HepG2 (cell line): ENCODE measurements around the gene SLC41A1. TPM values are rescaled to one million over a fixed set of nuclear protein-coding genes. Genes with fewer than 3 reads are reported as not detected.

Experiments used
- ATAC-seq: fragments of 200-7000 bp; cut with Tn5 transposase; 3 replicates; pipeline ENCODE4 v1.9.1; 2020; ENCODE audit warnings: mild to moderate bottlenecking, moderate library complexity
- BruUV-seq: library from RNA; stranded (reverse); fragments of 400-500 nt; replicated peaks from 2 replicates; lab custom pipeline; 2021; lab: Mats Ljungman, UMichigan
- CTCF ChIA-PET: fragments of 300-600 bp; formaldehyde crosslinking; extraction: SDS; loops from one replicate; lab custom pipeline; 2021; ENCODE audit warnings: low total read pairs, inconsistent platforms, low intra/inter-chr PET ratio; lab: Yijun Ruan, JAX
- POLR2A ChIA-PET: fragments of 350-600 bp; sonication (Branson Sonifier 250); formaldehyde crosslinking; loops from one replicate; lab custom pipeline; 2020; ENCODE audit warnings: antibody characterized with exemption, inconsistent platforms; lab: Yijun Ruan, JAX
- DNase-seq: peaks from one replicate; pipeline ENCODE4 v3.0.0-alpha.2; 2015; ENCODE audit warnings: low spot score
- FAIRE-seq: peaks from 3 replicates; lab custom pipeline; 2011; peaks lifted over from hg19 to GRCh38; lab: Jason Lieb, UNC
- H2AFZ ChIP-seq: one replicate; pipeline ENCODE4 v1.6.1; 2011; ENCODE audit warnings: low read length, inconsistent platforms
- H3K27ac ChIP-seq: fragments of 300-600 bp; 3 replicates; pipeline ENCODE4 v1.8.0; 2011; ENCODE audit warnings: mixed run types, mild to moderate bottlenecking, mixed read lengths, low read length, inconsistent platforms; ENCODE audit not compliant: insufficient read depth; ENCODE audit errors: extremely low read length
- H3K27me3 ChIP-seq, 2 experiments: fragments of 200-600 bp in 1 of 2; 2 replicates in 1 of 2; 3 replicates in 1 of 2; pipeline versions ENCODE4 v1.6.0 to v1.8.0; 2011; ENCODE audit warnings: low read length in 2 of 2, mild to moderate bottlenecking in 2 of 2, moderate library complexity in 2 of 2, inconsistent platforms in 1 of 2; ENCODE audit not compliant: insufficient read depth in 2 of 2, control insufficient read depth in 1 of 2
- H3K36me3 ChIP-seq, 2 experiments: fragments of 200-600 bp in 1 of 2; replicated peaks in 1 of 2; 2 replicates in 1 of 2; 3 replicates in 1 of 2; pipeline versions ENCODE4 v1.5.1 to v1.8.0; 2011; ENCODE audit warnings: low read length in 2 of 2, inconsistent platforms in 1 of 2; ENCODE audit not compliant: insufficient read depth in 2 of 2, control insufficient read depth in 1 of 2
- H3K4me1 ChIP-seq: 2 replicates; pipeline ENCODE4 v1.5.1; 2012; ENCODE audit warnings: low read length, inconsistent platforms; ENCODE audit not compliant: insufficient read depth
- H3K4me2 ChIP-seq: 2 replicates; pipeline ENCODE4 v1.6.0; 2011; ENCODE audit warnings: low read depth, low read length, inconsistent platforms
- H3K4me3 ChIP-seq, 3 experiments: fragments of 200-600 bp in 1 of 3; sonication (generic), shearing (Covaris generic) in 1 of 3; replicated peaks in 1 of 3; 2 replicates each; pipeline ENCODE4 v1.5.1; 2011 to 2016; ENCODE audit warnings: low read length in 3 of 3, inconsistent platforms in 2 of 3, low read depth in 2 of 3, mild to moderate bottlenecking in 2 of 3, control low read depth in 1 of 3, mixed read lengths in 1 of 3; ENCODE audit not compliant: insufficient read depth in 1 of 3
- H3K79me2 ChIP-seq: one replicate; pipeline ENCODE4 v1.6.1; 2011; ENCODE audit warnings: low read length, inconsistent platforms; ENCODE audit not compliant: insufficient read depth
- H3K9ac ChIP-seq: 2 replicates; pipeline ENCODE4 v1.6.0; 2011; ENCODE audit warnings: mild to moderate bottlenecking, low read depth, low read length, inconsistent platforms; ENCODE audit not compliant: insufficient read depth
- H3K9me3 ChIP-seq: 2 replicates; pipeline ENCODE4 v1.5.1; 2012; ENCODE audit warnings: mild to moderate bottlenecking, low read length
- H4K20me1 ChIP-seq: 2 replicates; pipeline ENCODE4 v1.6.0; 2011; ENCODE audit warnings: inconsistent platforms, mild to moderate bottlenecking, low read length, moderate library complexity; ENCODE audit not compliant: insufficient read depth
- AGO2 ChIP-seq: fragments of 200-400 bp; formaldehyde crosslinking; optimal IDR thresholded peaks from 2 replicates; pipeline ENCODE3; 2017; ENCODE audit warnings: mild to moderate bottlenecking, low read depth, low read length, moderate library complexity
- ATM ChIP-seq: fragments of 450-650 bp; IDR thresholded peaks from 2 replicates; pipeline ENCODE4 v1.7.1; 2017; ENCODE audit warnings: mild to moderate bottlenecking, borderline replicate concordance
- MAFK ChIP-seq, 2 experiments: IDR thresholded peaks in 1 of 2; conservative IDR thresholded peaks in 1 of 2; 2 replicates each; pipeline ENCODE4 v1.6.1; 2011; ENCODE audit warnings: improper control_type of control experiment in 2 of 2, low read length in 2 of 2
- MAZ ChIP-seq, 2 experiments: sonication (generic) in 1 of 2; formaldehyde crosslinking in 1 of 2; IDR thresholded peaks; 2 replicates each; pipeline versions ENCODE4 v1.5.0 to v1.6.1; 2012 to 2020; ENCODE audit warnings: low read depth in 2 of 2, mild to moderate bottlenecking in 2 of 2, borderline replicate concordance in 1 of 2, improper control_type of control experiment in 1 of 2, low read length in 1 of 2, missing genetic modification reagents in 1 of 2, moderate library complexity in 1 of 2
- THAP9 ChIP-seq: sonication (generic); formaldehyde crosslinking; IDR thresholded peaks from 2 replicates; pipeline ENCODE4; 2020; ENCODE audit warnings: missing genetic modification reagents, mild to moderate bottlenecking, borderline replicate concordance
- XRCC5 ChIP-seq: fragments of 200-400 bp; formaldehyde crosslinking; optimal IDR thresholded peaks from 2 replicates; pipeline ENCODE3; 2017; ENCODE audit warnings: mild to moderate bottlenecking, low read length
- ZBTB20 ChIP-seq: sonication (generic); formaldehyde crosslinking; IDR thresholded peaks from 2 replicates; pipeline ENCODE4 v1.8.1; 2023; ENCODE audit warnings: missing genetic modification reagents, low read depth, mild to moderate bottlenecking, borderline replicate concordance
- ZFP36L1 ChIP-seq: sonication (generic); formaldehyde crosslinking; IDR thresholded peaks from 2 replicates; pipeline ENCODE4 v1.8.0; 2022; ENCODE audit warnings: mild to moderate bottlenecking, missing genetic modification reagents, moderate library complexity
- ZNF558 ChIP-seq: sonication (generic); formaldehyde crosslinking; IDR thresholded peaks from 2 replicates; pipeline ENCODE4 v1.9.0; 2022; ENCODE audit warnings: mild to moderate bottlenecking, missing genetic modification reagents, borderline replicate concordance
- ZNF605 ChIP-seq: sonication (generic); formaldehyde crosslinking; IDR thresholded peaks from 2 replicates; pipeline ENCODE4 v1.8.0; 2022; ENCODE audit warnings: mild to moderate bottlenecking, missing genetic modification reagents
- ZXDC ChIP-seq: sonication (generic); formaldehyde crosslinking; IDR thresholded peaks from 2 replicates; pipeline ENCODE4 v1.5.0; 2020; ENCODE audit warnings: mild to moderate bottlenecking, missing genetic modification reagents
- WGBS: methylation state at CpG from one replicate; pipeline ENCODE4 v1.1.6; 2017; ENCODE audit warnings: low lambda C conversion rate; 5-methylcytosine and 5-hydroxymethylcytosine counted together
- in situ Hi-C: cut with HindIII; loops from 2 replicates; pipeline ENCODE4 v1.10.0; 2017; ENCODE audit warnings: low pct_unique_long_range_greater_than_20kb; ENCODE audit not compliant: extremely low pct_ligation_motif_present
- intact Hi-C: fragments of 100-400 bp; cut with micrococcal nuclease; formaldehyde crosslinking; loops from one replicate; pipeline ENCODE4 v1.10.0; 2022; ENCODE audit not compliant: unreplicated experiment
- polyA plus RNA-seq, 8 experiments: library from polyadenylated mRNA; depleted of rRNA in 3 of 8; stranded (reverse) in 7 of 8; unstranded in 1 of 8; fragments of >200 nt; fragmentation: Illumina TruSeq in 4 of 8; extraction: Trizol in 4 of 8; gene quantifications; 2 replicates each; pipeline versions ENCODE4 v1.2.1 to v1.2.3, GENCODE V29; 2011 to 2016; ENCODE audit warnings: low read depth in 4 of 8, missing spikeins in 1 of 8, mixed read lengths in 1 of 8; ENCODE audit not compliant: insufficient read depth in 1 of 8
- total RNA-seq, 5 experiments: library from RNA; depleted of rRNA; stranded (reverse); fragments of >200 nt; fragmentation: Illumina TruSeq; extraction: Trizol; gene quantifications; 2 replicates each; pipeline ENCODE4 v1.2.3, GENCODE V29; 2016; ENCODE audit warnings: low read depth in 1 of 5

The SLC41A1 gene
- total and polyA plus RNA-seq, 2 of the 13 experiments (the other 11 are each of a cell fraction or from before 2014, with no cell fraction given) = 2.2 to 4.6 TPM

DNA sequence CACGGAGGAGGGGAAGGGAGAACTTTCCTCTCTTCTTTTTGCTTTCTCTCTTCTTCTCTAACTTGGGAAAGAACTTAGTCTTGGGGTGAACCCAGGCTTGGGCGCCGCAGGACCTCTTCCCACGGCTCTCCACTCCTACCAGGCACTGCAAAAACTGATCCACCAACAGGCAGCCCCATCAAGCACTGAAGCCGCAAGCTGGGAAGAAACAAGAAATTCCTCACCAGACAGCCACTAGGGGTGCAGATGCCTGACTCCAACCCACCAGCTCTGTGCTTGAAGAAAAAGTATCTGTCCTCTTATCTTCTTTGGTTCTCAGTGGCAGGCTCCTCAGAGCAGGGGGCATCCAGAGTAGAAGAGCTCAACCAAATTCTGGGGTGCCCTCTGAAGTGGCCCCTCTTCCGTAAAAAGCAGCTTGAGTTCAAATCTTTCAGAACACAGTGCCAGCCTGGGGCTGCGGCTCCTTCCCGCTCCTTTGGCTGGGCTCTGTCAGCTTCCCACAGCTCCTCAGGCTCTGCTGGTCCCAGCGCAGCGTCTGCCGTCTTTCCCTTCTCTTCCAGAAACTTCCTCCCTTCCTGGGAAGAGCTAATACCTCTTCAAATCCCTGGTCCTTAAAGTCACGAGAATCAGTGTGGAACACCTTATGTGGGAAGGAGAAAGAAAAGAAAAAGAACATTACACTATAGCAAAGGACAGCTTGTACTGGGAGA, 2.4 kb downstream of the SLC41A1 start:
- Histone ChIP-seq H3K27ac (no peak overlapping the region), H3K4me1 (peaks cover 29% of the 10 kb centered on the region), H3K79me2 (no peaks in the 10 kb centered on the region), H3K9ac (no peak overlapping the region), H3K4me2 (no peak overlapping the region), H3K36me3 (no peaks in the 10 kb centered on the region), H2AFZ (no peak overlapping the region), H4K20me1 (no peaks in the 10 kb centered on the region), H3K27me3 (peaks cover 1 to 23% of the 10 kb centered on the region in 2 experiments; a peak in 3 of 5 replicates), H3K9me3 (no peaks in the 10 kb centered on the region), H3K4me3 (no peak overlapping the region)
- BruUV-seq = no TSS peak
- no peak for DNase-seq
- intact Hi-C loops (no loop called here), in situ Hi-C loops (no loop called here)
- FAIRE-seq = no peak
- ATAC-seq = peak; percentile 15; the same call in 1 of the 3 replicates
- CTCF ChIA-PET = no interaction called here
- TF ChIP-seq XRCC5 (peak; percentile 26), ZNF558 (CRISPR knock-in tag) (no peak), THAP9 (CRISPR knock-in tag) (no peak)
- WGBS = 79% methylated on average over 12 of the region's 12 CpGs
- POLR2A ChIA-PET = no interaction called here

GRCh38 chr1:205809942-205810345, 3.1 kb downstream of the SLC41A1 start:
- no peak for FAIRE-seq
- no peak for DNase-seq
- Histone ChIP-seq H3K79me2 (no peaks in the 10 kb centered on the region), H3K4me1 (peaks cover 29% of the 10 kb centered on the region), H3K4me3 (no peak overlapping the region), H3K9me3 (no peaks in the 10 kb centered on the region), H3K4me2 (no peak overlapping the region), H4K20me1 (no peaks in the 10 kb centered on the region), H3K9ac (no peak overlapping the region), H3K36me3 (no peaks in the 10 kb centered on the region), H3K27me3 (peaks cover 5 to 23% of the 10 kb centered on the region in 2 experiments; a peak in 4 of 5 replicates), H2AFZ (no peak overlapping the region), H3K27ac (no peak overlapping the region)
- ChIA-PET CTCF (no interaction called here), POLR2A (no interaction called here)
- intact Hi-C loops (loop anchor here (10.0 kb wide), 1 partner anchor 55 kb away; no protein-coding TSS in a partner anchor), in situ Hi-C loops (no loop called here)
- 87% methylated on average over 14 of the region's 14 CpGs for WGBS
- no TSS peak for BruUV-seq
- ATAC-seq = no peak
- no peak for TF ChIP-seq MAZ (IDR thresholded peaks at IDR 0.05; ENCODE audit: borderline replicate concordance, low read depth, low read length)
- no peak for TF ChIP-seq MAZ (CRISPR knock-in tag; IDR thresholded peaks at IDR 0.05; ENCODE audit: low read depth)
- no peak for TF ChIP-seq ATM
- no peak for TF ChIP-seq ZXDC (CRISPR knock-in tag)
- no peak for TF ChIP-seq ZFP36L1 (CRISPR knock-in tag)
- no peak for TF ChIP-seq ZNF605
- TF ChIP-seq AGO2 = no peak
- peak; percentile 29 to 60; a peak in 2 of 4 replicates for TF ChIP-seq MAFK (conservative IDR thresholded peaks at IDR 0.05 in 1 of 2, IDR thresholded peaks at IDR 0.05 in 1 of 2; ENCODE audit: low read length in 2 of 2)
- TF ChIP-seq ZBTB20 = no peak
